Iris pigment epithelial cell (primary cell): ENCODE results near the gene MAD1L1.

Experiments
- DNase-seq: peaks from one replicate; pipeline ENCODE4 v3.0.0-alpha.2; 2011; ENCODE audit warnings: low read depth

Gene MAD1L1

DNA sequence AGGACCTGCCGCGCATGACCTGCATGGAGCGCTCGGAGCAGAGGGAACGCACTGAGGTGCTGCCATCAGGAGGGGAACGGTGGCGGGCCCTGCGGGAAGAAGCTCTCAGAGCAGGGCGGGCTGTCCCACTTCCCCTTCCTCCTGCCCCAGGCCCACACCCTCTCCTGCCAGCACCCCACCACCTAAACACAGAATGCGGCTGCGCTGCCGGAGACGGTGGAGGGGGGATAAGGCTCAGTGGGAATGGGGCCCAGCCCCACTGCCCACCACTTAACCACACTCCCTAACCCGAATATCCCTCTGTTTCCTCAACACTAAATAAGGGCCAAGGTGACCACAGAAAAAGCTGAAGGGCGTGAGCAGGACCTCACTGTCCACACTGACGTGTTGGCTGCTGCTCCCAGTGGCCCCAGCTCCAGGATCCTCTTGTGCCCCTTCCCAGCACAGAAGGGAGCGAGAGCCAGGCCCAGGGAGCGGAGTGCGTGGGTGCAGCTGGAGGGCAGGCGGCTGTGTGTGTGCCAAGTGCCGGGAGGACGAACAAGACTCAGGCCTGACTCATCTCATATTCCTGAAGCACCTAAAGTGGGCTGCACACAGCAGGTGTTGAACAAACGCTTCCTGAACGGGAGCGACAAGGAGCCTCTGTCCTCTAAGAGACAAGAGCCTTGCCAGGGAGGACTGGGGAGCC, 116.8 kb downstream of the MAD1L1 start:
- DNase-seq, result peak; percentile 66

DNA sequence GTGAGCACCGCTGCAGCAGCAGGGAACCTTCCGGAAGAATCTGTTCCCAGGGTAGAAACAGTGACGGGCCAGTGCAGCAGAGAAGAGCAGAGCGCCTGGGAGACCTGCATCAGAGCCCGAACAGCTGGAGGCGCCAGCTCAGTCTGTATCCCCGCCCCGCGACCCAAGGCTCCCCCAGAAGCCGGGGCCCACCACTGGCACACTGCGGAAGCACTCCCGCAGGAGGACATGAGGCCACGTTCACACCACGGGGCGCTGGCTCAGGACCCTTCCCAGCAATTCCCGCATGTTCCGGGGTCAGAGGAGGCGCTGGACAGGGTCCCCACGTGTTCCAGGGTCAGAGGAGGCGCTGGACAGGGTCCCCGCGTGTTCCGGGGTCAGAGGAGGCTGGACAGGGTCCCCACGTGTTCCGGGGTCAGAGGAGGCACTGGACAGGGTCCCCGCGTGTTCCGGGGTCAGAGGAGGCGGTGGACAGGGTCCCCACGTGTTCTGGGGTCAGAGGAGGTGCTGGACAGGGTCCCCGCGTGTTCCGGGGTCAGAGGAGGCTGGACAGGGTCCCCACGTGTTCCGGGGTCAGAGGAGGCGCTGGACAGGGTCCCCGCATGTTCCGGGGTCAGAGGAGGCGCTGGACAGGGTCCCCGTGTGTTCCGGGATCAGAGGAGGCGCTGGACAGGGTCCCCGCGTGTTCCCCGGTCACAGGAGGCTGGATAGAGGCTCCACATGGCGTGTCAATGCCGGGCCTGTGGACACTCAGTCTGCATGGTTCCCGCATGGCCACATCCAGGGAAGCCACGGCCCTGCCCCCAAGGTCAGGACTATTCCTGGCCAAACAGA, 117.6 kb downstream of the MAD1L1 start:
- DNase-seq, result no peak

DNA sequence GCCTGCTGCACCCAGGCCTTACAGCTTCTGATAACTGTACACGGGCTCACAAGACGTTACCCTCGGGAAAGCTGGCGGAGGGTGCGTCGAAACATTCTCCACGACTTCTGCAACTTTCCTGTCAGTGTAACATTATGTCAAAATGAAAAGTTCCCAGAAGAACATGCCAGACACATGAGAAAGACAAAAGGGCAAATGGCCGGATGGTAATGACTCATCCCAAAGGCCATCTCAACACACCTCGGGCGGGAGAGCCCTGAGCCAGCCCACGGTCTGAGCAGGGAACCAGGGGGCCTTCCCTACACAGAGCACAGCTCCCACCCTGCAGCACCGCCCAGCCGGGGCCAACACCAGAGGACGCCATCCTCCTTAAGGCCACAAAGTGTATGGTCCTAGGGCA, 118.7 kb downstream of the MAD1L1 start:
- peak; percentile 81 for DNase-seq

DNA sequence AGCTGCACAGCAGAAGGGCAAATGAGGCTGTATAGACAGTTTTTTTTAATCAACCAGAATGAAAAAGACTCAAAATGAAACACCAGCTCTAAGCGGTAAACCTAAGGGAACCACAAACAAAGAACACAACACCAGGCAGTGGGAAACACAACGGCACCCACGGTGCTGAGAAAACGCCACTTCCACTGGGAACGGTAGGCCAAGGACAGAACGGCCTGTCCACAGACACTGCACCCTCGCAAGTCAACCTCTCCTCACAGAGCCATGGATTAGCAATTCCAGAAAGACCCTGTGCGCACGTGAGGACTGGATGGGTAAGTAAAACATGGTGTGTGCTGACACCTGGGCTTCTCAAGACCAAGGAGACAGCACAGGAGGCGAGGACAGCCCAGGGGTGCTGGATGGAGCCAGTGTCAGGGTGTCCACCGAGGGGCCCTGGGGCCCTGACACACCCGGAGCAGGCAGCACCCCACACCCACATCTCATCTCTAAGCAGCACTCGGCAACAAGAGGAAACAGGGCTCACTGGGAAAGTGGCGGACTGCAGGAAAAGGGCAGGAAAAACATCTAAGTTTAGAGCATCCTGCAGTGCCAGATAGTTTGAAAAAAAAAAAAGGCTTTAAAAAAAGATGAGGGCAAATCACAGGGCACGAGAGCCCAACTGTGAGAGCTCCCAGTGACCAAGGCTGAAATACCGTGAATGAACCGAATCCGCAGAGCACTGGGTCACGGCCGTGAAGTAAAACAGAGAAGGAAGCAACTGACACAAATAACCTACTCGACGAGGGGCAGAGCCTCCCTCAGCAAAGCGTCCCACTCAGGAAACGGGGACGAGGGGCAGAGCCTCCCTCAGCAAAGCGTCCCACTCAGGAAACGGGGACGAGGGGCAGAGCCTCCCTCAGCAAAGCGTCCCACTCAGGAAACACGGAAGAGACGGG, 120.2 kb downstream of the MAD1L1 start:
- no peak for DNase-seq

DNA sequence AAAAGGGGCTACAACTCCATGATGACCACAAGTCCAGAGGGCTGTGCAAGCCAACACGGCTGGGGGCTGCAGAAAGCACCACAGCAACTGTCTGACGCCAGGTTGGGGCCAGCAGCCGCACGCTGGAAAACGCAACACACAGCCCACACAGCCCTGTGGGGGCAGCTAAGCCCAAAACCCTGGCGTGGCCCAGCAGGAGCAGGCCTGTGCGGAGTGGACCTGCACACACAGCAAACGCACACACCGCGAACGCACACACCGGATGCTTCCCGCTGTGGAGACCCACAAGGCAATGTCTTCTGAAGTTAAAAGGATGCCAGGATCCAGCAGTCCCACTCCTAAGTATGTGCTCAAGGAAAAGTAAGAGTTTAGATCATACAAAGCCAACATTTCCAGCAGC, 121.2 kb downstream of the MAD1L1 start:
- no peak for DNase-seq

DNA sequence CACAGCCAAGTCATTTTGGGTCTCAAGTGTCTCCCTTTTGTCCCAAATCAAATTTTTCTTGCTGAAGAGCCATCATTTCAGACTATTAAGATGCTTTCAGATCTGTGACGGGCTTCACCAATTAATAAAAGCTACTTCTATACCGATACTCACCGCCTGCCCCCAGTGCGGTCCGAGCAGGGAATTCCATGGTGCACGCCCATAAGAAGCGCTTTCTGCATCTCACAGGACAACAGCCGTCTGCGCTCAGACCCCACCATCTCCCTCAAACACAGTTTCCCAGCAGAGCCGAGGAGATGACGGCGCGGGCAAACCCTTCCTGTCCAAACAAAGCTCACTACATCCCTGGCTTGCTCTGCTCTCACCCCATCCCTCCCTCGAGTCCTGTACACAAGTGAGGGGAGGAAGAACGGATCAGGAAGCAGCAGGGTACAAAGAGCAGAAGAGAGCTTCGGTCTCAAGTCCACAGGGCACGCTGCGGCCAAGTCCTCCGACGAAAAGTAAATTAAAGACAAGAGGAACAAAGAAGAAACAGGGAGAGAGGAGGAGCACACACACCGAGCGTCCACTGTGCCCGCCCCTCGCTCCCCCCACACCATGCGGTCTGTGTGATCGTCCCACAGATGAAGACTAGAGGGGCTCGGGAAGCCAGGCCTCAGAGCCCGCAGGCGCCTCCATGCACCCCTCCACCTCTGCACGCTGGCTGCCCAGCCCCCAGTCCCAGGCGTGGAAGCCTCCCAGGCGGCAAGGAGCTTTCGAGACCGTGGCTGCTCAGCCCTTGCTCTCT, 121.9 kb downstream of the MAD1L1 start:
- DNase-seq, result peak; percentile 36

DNA sequence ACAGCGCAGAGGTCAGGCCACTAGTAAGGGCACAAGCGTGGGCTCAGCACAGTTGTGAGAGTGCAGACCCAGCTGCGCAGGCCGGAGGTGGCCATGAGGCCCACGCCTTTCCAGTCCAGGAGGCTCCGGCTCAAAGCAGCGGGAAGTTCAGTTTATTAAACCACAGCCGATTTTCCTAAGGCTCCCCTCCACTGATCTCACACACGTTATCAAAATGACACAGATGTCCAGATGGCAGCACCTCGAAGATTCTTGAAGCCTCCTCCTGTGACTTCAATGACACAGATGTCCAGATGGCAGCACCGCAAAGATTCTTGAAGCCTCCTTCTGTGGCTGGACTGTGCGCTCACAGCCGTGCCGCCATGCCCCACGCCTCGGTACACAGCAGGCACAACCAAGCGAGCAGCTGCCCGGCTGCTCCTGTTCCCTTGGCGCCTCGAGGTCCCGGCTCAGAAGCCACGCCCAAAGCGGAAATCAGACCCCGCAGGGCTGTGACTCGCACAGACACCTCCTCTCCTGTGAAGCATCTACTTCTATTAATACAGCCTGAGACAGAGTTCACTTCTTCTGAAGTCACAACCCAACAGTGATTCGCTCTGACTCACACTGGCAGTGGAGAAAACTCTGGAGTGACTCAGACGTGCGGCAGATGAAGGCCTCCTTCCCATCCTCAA, 122.7 kb downstream of the MAD1L1 start:
- peak; percentile 95 for DNase-seq

DNA sequence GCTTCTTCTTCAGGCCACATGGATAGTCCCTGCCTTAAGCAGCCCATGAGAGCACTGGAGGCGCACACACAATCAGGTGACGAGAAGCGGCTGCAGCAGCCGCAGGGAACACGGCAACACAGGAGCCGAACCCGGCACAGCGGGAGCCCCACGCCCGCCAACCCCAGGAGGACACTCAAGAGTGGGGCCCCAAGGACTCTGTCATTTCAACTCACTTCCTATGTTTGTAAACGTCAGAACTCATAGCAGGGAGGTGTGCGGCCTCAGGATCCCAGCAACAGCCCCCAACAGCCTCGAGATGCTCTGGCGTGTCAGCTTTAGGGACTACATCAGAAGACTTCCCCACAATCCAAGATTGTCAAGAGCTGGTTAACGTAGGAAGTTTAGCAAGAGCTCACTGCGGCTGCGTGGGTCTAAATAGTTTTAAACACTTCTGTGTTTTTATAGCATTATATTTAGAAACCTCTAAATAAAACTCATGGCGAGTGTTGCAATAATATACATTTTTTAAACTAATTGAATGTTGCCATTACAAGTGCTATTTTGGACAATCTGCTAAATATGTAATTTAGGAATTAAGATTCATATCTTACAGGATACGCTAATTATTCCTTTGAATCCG, 123.4 kb downstream of the MAD1L1 start:
- DNase-seq, result no peak

DNA sequence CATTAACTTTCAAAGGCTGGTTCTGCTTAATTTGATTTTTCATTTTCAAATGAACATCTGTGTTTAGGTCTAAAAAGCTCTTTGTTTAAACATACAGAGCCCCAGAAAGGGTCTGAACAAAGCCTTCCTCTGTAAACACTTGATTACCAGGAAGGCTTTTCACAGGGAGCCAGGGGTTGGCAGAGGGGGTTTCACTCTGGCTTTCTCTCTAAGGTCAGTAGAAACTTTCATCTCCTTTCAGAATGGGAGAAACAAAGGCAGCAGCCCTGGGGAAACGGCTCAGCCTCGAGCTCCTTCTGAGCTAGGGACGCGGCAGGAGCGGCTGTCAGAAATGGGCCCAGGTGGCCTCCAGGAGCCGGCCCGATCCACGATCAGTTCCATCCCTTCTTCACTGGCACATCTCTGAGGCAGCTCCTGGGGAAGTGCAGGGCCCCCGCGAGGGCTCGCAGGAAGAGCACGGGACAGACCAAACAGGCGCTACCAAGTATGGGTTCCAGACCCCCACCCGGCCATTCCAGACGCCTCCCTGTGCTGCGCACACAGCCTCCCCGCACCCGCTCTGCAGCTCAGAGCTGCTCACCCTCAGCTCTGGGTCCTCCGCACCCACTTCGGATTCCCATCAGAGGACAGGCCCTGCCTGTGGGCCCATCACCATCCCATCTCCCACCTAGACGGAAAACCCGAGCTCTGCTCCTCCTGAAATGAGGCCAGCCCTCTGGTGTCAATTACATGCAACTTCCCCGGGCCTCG, 124.1 kb downstream of the MAD1L1 start:
- DNase-seq, result no peak

DNA sequence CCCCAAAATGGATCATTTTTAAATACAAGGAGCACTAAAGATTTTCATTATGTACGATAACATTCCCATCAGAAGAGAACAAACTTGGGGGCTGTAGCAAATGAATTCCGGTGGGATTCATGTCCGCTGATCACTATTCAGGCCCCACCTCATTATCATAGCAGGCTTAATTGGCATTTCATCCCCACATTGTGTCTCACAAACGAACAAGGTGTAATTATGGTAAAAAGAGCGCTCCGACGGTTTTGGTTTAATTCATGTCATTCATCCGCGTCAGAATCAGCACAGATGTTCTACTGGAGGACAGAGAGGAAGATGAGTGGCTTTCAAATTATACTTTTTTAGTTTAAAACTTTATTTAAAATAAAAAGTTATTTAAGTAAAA, 124.7 kb downstream of the MAD1L1 start:
- no peak for DNase-seq

DNA sequence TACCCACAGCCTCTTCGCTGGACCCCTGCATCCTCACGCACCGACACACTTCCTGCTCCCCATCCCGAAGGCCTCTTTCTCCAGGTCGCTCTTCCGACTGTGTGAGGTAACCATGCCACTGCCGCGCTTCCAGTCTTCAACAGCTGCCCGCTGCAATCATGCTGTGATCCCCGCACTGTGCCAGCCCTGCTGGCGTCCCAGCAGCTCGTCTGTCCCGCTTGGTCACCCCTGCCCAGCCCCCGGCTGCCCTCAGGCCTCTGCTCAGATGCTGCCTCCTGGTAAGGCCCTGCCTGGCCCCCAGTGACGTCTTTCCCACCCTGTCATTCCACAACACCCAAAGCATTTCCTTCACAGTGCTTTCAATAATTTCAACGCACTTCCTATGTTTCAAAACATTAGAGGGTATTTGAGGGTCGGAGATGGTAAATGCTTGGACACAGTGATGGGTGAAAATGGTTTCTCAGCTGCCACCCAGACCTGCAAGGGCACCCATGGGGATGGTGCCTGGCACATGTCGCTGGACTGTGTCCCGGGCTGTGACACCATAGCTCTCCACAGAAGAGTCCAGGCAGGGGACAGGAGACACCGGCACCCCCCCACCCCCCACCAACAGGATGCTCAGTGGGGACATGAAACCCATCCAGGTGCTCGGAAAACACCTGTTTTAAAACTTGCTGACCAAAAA, 125.2 kb downstream of the MAD1L1 start:
- DNase-seq, result peak; percentile 31

DNA sequence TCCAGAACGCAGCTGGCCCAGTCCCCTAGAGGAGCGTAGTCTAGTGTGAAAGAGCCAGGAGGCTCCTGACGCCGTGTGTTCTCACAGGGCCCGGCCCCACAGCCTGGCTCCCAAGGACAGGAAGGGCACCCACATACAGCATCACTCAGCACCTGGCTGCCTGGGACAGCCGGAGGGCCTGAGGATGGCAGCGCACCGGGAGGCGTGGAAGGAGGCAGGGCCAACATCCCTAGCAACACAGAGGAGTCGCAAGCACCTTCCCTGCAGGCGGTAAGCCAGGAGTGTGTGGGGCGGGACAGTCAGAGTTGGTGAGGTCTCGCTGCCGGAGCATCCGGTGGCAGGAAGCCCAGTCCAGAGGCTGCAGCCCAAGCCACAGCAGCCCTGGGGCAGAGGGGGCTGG, 125.8 kb downstream of the MAD1L1 start:
- DNase-seq, result peak; percentile 57

DNA sequence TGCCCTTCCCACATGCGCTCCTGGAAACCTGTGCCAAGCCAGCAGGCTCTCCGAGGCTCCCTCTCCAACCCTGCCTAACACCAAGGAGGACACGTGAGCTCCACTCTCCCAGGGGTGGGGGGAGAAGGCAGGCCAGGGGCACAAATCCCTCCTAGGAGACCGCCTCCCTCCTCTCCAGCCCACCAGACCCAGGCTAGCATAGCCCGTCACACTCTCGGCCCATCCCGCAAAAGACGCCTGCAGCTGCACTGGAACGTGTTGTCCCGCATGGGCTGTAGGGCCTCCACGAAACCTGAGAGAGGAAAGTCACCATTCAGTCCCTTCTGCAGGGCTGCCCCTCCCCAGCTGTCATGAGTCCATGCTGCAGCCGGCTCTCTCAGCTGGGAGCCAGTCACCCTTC, 126.3 kb downstream of the MAD1L1 start:
- DNase-seq, result no peak

DNA sequence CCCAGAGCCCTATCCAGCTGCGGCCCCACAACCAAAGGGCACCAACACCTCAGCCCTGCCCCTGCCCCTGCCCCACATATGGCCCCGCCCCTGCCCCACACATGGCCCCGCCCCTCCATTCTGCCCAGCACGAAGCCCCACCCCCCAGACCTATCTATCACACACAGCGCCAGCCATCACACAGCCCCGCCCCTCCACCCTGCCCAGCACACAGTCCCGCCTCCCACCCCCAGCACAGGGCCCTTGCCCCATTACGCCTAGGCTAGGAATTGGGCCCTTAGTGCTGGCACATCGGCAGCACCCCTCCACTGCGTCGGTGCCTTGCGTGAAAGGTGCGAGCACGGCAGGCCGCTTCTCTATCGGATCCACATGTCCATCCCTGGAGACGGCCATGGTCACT, 126.8 kb downstream of the MAD1L1 start:
- DNase-seq, result no peak

DNA sequence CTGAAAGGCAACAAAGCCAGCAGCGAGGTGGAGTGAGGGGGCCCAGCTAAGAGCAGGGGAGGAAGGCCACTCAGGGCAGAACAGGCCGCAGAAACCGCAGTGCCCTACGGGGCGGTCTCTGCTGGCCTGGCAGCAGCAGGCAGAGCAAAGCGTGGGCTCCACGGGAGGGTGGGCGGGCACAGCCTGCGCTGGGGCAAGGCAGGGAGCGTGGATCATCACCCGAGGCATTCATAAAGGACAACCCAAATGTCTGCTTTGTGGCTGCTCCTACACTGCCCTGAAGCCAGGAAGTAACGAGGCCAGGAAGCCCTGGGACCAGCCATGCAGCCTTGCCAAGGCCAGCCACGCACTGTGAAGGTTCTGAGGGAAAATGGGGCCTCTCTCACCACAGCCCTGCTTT, 127.5 kb downstream of the MAD1L1 start:
- no peak for DNase-seq

DNA sequence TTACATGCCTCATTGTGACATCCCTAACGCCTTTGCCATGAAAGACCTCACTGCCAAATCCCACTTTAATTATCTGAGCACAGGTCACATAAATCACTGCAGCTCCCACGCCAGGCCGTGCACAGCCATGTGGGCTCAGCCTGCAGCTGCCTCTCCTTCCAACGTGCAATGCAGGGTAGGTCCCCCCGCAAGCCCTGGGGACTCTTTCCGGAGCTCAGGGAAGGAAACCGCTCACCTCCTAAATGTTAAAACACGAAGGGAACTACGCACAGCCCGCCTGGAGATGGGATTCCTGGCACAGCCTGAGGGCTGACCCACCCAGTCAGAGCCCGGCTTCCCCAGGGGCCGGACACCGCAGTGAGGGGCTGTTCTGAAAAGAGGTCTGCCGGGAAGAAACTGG, 128.0 kb downstream of the MAD1L1 start:
- no peak for DNase-seq

DNA sequence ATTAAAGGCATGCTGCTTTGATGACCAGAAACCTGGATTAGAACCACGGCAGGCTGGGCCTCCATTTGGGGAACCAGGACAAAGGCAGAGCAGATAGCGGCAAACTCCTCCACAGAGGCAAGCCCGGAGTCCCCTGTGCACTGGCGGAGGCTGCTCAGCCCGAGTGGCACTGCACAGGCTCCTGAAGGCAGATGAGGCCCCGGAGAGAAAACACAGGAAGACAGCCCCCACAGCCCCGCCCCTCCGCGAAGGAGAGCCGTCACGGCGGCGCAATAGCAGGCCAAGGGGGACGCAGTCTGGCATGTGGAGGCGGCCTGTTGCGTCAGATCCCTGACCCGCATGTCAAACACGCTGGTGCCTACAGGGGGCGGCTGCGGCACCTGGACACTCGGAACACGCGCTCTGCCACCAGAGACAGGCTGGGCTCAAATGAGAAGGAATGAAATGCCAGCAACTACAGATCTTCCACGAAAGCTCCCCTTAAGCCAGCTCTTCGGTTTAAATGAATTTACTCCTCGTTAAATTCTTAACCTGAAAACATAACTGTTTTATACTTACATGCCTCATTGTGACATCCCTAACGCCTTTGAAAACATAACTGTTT, 128.5 kb downstream of the MAD1L1 start:
- peak; percentile 90 for DNase-seq

DNA sequence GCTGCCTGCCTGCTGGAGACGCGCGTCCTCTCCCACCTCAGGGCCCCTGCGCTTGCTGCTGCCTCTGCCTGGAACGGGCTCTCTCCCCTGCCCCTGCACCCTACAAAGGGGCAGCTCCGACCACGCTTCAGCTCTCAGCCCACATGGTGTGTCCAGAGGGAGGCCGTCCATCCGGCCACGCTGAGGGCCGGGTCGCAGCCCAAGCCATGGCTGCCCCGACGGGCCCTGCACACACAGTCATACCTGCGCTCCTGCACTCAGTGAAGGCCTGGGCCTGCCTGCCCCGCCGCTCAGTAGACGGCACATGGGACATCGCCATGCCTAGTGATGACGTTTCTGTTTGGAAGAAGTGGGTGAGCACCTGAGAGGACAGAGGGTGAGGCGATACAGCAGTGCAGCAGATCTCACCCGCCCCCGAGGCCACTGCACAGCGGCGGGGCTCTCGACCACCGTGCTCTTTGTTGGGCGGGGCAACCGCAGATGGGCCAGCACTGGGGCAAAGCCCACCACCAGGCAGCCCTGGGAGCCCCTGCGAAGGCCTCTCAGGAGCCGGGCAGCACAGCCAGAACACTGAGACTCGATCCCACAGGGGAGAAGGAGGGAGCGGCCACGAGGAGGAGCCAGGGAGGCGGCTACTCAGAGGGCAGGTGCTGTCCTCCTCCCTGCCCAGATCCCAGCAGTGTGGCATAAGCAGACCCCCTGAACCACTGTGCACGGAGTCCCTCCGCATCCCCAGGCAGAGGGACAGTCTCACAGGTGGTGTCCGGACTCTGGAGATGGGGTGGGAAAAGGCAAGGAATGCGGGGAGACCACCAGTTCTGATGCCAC, 129.5 kb downstream of the MAD1L1 start:
- no peak for DNase-seq
